ENCODE results near the gene LCE3A. TPM values are rescaled to one million over a fixed set of nuclear protein-coding genes. Genes with fewer than 3 reads are reported as not detected.

Gene LCE3A
- total and polyA plus RNA-seq, 2 experiments from 2014 or later: not detected

GRCh38 chr1:152577168-152577567, 45.7 kb downstream of the LCE3A start:
- WGBS, 2 experiments (ENCODE audit: low coverage in 1 of 2, low lambda C conversion rate in 2 of 2, missing lambda C conversion rate in 2 of 2): 13 to 33% methylated on average over 2 of the region's 2 CpGs
- DNase-seq: peak; percentile 70

More at GRCh38 chr1:152577168-152577567, 45.7 kb downstream of the LCE3A start:
- H3K9me2 ChIP-seq (ENCODE audit: insufficient read depth): no peaks in the 10 kb centered on the region
- no peak overlapping the region for H2AFZ ChIP-seq
- no peak overlapping the region for H3K9ac ChIP-seq
- H3K79me2 ChIP-seq (ENCODE audit: insufficient read depth): no peaks in the 10 kb centered on the region
- no peaks in the 10 kb centered on the region for H3F3A ChIP-seq (ENCODE audit: insufficient read depth)
- H4K20me1 ChIP-seq (ENCODE audit: insufficient read depth): no peaks in the 10 kb centered on the region
- H3K4me1 ChIP-seq (ENCODE audit: insufficient read depth): peaks cover 9% of the 10 kb centered on the region
- no peaks in the 10 kb centered on the region for H3K9me3 ChIP-seq (ENCODE audit: low read depth)
- TF ChIP-seq EZH2phosphoT487 (IDR thresholded peaks at IDR 0.05; ENCODE audit: insufficient read depth, low read depth): no peak
- TF ChIP-seq EZH2 (IDR thresholded peaks at IDR 0.05; ENCODE audit: insufficient read depth, poor library complexity, severe bottlenecking): no peak
- H3K36me3 ChIP-seq (ENCODE audit: low read depth): no peaks in the 10 kb centered on the region
- in situ Hi-C loops (cut with MboI): no loop called here
- no peak overlapping the region for H3K27ac ChIP-seq
- H3K4me2 ChIP-seq (ENCODE audit: unreplicated experiment): peak overlapping the region; percentile 35
- H3K27me3 ChIP-seq (replicated peaks; ENCODE audit: insufficient read depth): peaks cover 21% of the 10 kb centered on the region; the same call in 1 of the 2 replicates
- H3K4me3 ChIP-seq: no peak overlapping the region

Small RNA genes within 50 kb of the gene (small RNA-seq; reads per million reads assigned to genes)
- not detected for gene LCE3A (ENCODE audit: low read depth, low replicate concordance)
- not detected for gene LCE3B (ENCODE audit: low read depth, low replicate concordance)

Other genes with a start within 250 kb of the LCE3A start
- not detected in 2 replicates for gene CRNN, start 208.8 kb downstream of the LCE3A start, total RNA-seq (2014; rRNA removed; shearing (Covaris generic))
- gene CRNN, start 208.8 kb downstream of the LCE3A start, polyA plus RNA-seq (2016; fragmentation: Nextera tagmentation; extraction: Ambion mirVana): not detected in 2 replicates
- gene LCE5A, start 112.3 kb downstream of the LCE3A start, total RNA-seq (2014; rRNA removed; shearing (Covaris generic)): not detected in 2 replicates
- not detected in 2 replicates for gene LCE5A, start 112.3 kb downstream of the LCE3A start, polyA plus RNA-seq (2016; fragmentation: Nextera tagmentation; extraction: Ambion mirVana)
- gene CRCT1, start 108.6 kb downstream of the LCE3A start, total RNA-seq (2014; rRNA removed; shearing (Covaris generic)): not detected in 2 replicates
- not detected in 2 replicates for gene CRCT1, start 108.6 kb downstream of the LCE3A start, polyA plus RNA-seq (2016; fragmentation: Nextera tagmentation; extraction: Ambion mirVana)
- not detected in 2 replicates for gene LCE3E, start 56.3 kb downstream of the LCE3A start, total RNA-seq (2014; rRNA removed; shearing (Covaris generic))
- not detected in 2 replicates for gene LCE3E, start 56.3 kb downstream of the LCE3A start, polyA plus RNA-seq (2016; fragmentation: Nextera tagmentation; extraction: Ambion mirVana)
- gene LCE3D, start 42.6 kb downstream of the LCE3A start, total RNA-seq (2014; rRNA removed; shearing (Covaris generic)): 0.51 TPM in 1 of 2 replicates, not detected in the other
- gene LCE3D, start 42.6 kb downstream of the LCE3A start, polyA plus RNA-seq (2016; fragmentation: Nextera tagmentation; extraction: Ambion mirVana): 0.33 and 1.0 TPM in 2 replicates
- gene LCE3C, start 22.9 kb downstream of the LCE3A start, total RNA-seq (2014; rRNA removed; shearing (Covaris generic)): not detected in 2 replicates
- not detected in 2 replicates for gene LCE3C, start 22.9 kb downstream of the LCE3A start, polyA plus RNA-seq (2016; fragmentation: Nextera tagmentation; extraction: Ambion mirVana)
- gene LCE3B, start 9.3 kb downstream of the LCE3A start, total RNA-seq (2014; rRNA removed; shearing (Covaris generic)): not detected in 2 replicates
- gene LCE3B, start 9.3 kb downstream of the LCE3A start, polyA plus RNA-seq (2016; fragmentation: Nextera tagmentation; extraction: Ambion mirVana): not detected in 2 replicates
- gene LCE2D, start 40.3 kb upstream of the LCE3A start, total RNA-seq (2014; rRNA removed; shearing (Covaris generic)): not detected in 2 replicates
- not detected in 2 replicates for gene LCE2D, start 40.3 kb upstream of the LCE3A start, polyA plus RNA-seq (2016; fragmentation: Nextera tagmentation; extraction: Ambion mirVana)
- 3.2 TPM in 1 of 2 replicates, not detected in the other for gene LCE2C, start 52.2 kb upstream of the LCE3A start, total RNA-seq (2014; rRNA removed; shearing (Covaris generic))
- 1.8 and 2.0 TPM in 2 replicates for gene LCE2C, start 52.2 kb upstream of the LCE3A start, polyA plus RNA-seq (2016; fragmentation: Nextera tagmentation; extraction: Ambion mirVana)
- not detected in 2 replicates for gene LCE2B, start 63.0 kb upstream of the LCE3A start, total RNA-seq (2014; rRNA removed; shearing (Covaris generic))
- not detected in 2 replicates for gene LCE2B, start 63.0 kb upstream of the LCE3A start, polyA plus RNA-seq (2016; fragmentation: Nextera tagmentation; extraction: Ambion mirVana)
- gene LCE2A, start 75.2 kb upstream of the LCE3A start, total RNA-seq (2014; rRNA removed; shearing (Covaris generic)): 9.9 and 12.1 TPM in 2 replicates
- gene LCE2A, start 75.2 kb upstream of the LCE3A start, polyA plus RNA-seq (2016; fragmentation: Nextera tagmentation; extraction: Ambion mirVana): 11.1 and 12.4 TPM in 2 replicates
- not detected in 2 replicates for gene LCE4A, start 85.1 kb upstream of the LCE3A start, total RNA-seq (2014; rRNA removed; shearing (Covaris generic))
- gene LCE4A, start 85.1 kb upstream of the LCE3A start, polyA plus RNA-seq (2016; fragmentation: Nextera tagmentation; extraction: Ambion mirVana): 0.39 and 0.51 TPM in 2 replicates
- gene KPRP, start 134.9 kb upstream of the LCE3A start, total RNA-seq (2014; rRNA removed; shearing (Covaris generic)): under 0.01 and 0.22 TPM in 2 replicates
- 9.9 and 10.4 TPM in 2 replicates for gene KPRP, start 134.9 kb upstream of the LCE3A start, polyA plus RNA-seq (2016; fragmentation: Nextera tagmentation; extraction: Ambion mirVana)
- not detected in 2 replicates for gene LCE1F, start 152.0 kb upstream of the LCE3A start, total RNA-seq (2014; rRNA removed; shearing (Covaris generic))
- gene LCE1F, start 152.0 kb upstream of the LCE3A start, polyA plus RNA-seq (2016; fragmentation: Nextera tagmentation; extraction: Ambion mirVana): 1.1 and 1.8 TPM in 2 replicates
- not detected in 2 replicates for gene LCE1E, start 163.2 kb upstream of the LCE3A start, total RNA-seq (2014; rRNA removed; shearing (Covaris generic))
- not detected in 2 replicates for gene LCE1E, start 163.2 kb upstream of the LCE3A start, polyA plus RNA-seq (2016; fragmentation: Nextera tagmentation; extraction: Ambion mirVana)
- not detected in 2 replicates for gene LCE1D, start 173.6 kb upstream of the LCE3A start, total RNA-seq (2014; rRNA removed; shearing (Covaris generic))
- not detected in 2 replicates for gene LCE1D, start 173.6 kb upstream of the LCE3A start, polyA plus RNA-seq (2016; fragmentation: Nextera tagmentation; extraction: Ambion mirVana)
- not detected in 2 replicates for gene LCE1C, start 183.5 kb upstream of the LCE3A start, total RNA-seq (2014; rRNA removed; shearing (Covaris generic))
- gene LCE1C, start 183.5 kb upstream of the LCE3A start, polyA plus RNA-seq (2016; fragmentation: Nextera tagmentation; extraction: Ambion mirVana): not detected in 2 replicates
- not detected in 2 replicates for gene LCE1B, start 188.9 kb upstream of the LCE3A start, total RNA-seq (2014; rRNA removed; shearing (Covaris generic))
- gene LCE1B, start 188.9 kb upstream of the LCE3A start, polyA plus RNA-seq (2016; fragmentation: Nextera tagmentation; extraction: Ambion mirVana): not detected in 2 replicates
- not detected in 2 replicates for gene LCE1A, start 204.4 kb upstream of the LCE3A start, total RNA-seq (2014; rRNA removed; shearing (Covaris generic))
- gene LCE1A, start 204.4 kb upstream of the LCE3A start, polyA plus RNA-seq (2016; fragmentation: Nextera tagmentation; extraction: Ambion mirVana): not detected in 2 replicates
- not detected in 2 replicates for gene LCE6A, start 219.8 kb upstream of the LCE3A start, total RNA-seq (2014; rRNA removed; shearing (Covaris generic))
- not detected in 2 replicates for gene LCE6A, start 219.8 kb upstream of the LCE3A start, polyA plus RNA-seq (2016; fragmentation: Nextera tagmentation; extraction: Ambion mirVana)
- gene LCE7A, start 236.9 kb upstream of the LCE3A start, total RNA-seq (2014; rRNA removed; shearing (Covaris generic)): not detected in 2 replicates
- gene LCE7A, start 236.9 kb upstream of the LCE3A start, polyA plus RNA-seq (2016; fragmentation: Nextera tagmentation; extraction: Ambion mirVana): not detected in 2 replicates